AG08395 (cell line): ENCODE results near the gene SYPL1.

ENCODE experiments used
- DNase-seq: peaks from one replicate; pipeline ENCODE4 v3.0.0; 2012; ENCODE audit warnings: mixed read lengths, low spot score

The SYPL1 gene

DNA sequence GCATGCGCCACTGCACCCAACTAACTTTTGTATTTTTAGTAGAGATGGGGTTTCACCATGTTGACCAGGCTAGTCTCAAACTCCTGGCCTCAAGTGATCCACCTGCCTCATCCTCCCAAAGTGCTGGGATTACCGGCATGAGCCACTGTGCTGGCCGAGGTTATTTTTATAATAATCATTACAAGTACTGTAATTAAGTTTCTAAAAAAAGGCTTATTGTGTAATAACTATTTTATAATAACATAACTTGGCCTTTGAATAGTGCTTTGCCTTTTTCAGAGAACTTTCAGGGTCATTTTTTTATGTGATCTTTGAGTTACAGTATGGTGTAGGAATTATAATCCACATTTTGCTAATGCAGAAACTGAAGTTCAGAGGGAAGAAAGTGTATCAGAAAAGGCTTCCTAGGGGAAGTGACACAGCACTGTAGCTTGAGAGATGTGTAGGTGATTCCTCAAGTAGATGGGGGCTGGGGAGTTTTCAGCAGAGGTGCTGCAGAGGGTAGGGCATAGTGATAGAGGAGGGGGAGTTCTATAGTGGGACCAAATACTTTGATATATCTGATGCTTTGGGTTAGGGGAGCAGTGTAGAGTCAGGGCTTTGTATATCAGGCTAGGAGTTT is 9.2 kb upstream of the SYPL1 start:
- no peak for DNase-seq

DNA sequence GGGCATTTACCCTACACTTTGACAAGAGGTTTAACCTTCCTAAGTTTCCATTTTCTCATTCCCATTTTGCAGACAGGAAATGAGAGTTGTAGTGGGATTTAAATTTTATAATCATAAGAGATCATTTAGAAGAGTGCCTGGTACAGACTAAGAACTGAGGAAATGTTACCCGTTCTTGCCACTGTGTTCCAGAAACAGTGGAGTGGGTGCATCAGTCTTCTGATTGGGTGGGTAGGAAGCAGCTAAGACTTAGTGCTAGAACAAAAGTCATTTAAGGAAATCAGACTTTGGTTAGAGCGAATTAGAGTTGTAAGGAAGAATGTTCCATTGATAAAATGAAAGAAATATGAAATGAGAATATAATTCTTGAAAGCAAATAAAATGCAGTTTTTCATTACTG is 8.4 kb upstream of the SYPL1 start:
- DNase-seq: no peak

DNA sequence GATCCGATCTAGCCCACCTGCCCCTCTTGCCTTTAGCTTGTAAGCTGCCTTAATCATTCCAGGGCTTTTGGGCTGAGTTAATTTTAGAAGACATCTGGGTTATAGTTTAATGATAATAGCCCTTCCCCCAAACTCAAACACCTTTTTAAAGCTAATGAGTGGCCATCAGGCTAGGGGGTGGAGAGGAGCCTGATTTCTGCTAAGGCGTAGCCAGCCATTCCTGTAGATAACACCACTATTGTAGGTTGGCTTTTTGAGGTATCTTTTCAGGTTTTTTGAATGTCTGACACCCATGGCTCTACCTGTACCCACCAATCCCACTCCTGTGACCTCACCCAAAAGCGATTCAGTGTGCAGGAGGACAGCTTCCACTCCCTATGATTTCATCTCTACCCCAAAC is 7.6 kb upstream of the SYPL1 start:
- DNase-seq: no peak

GRCh38 chr7:106117786-106118544 is 5.9 kb upstream of the SYPL1 start:
- DNase-seq: no peak

DNA sequence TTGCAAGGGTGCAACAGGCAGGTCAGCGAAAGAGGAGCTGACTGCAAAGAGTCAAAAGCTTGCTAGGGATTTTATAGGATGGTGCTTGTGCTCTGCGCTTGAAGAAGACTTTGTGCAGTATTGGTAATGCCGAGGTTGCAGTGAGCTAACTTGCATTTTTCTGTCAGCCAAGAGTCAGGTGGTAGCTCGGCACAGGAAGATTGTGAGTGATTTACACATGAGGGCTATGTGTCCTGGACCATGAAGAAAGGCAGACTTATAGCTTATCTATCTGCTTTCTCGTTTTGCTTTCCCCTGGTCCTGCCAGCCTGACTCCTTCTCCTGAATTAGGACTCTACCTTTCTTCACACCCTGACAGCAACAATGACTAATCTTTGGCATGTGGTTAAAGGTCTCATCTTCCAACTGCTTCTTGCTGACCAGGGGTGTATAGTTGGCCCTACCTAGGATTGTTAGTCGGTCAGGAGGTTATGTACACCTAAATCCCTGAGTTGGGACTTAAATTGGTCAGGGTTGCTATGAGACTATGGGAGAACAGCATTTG is 4.1 kb upstream of the SYPL1 start:
- no peak for DNase-seq

GRCh38 chr7:106114716-106115383 is 2.7 kb upstream of the SYPL1 start:
- no peak for DNase-seq

- DNase-seq: no peak
Observed at GRCh38 chr7:106112972-106113421, 885 bp upstream of the SYPL1 start.

DNA sequence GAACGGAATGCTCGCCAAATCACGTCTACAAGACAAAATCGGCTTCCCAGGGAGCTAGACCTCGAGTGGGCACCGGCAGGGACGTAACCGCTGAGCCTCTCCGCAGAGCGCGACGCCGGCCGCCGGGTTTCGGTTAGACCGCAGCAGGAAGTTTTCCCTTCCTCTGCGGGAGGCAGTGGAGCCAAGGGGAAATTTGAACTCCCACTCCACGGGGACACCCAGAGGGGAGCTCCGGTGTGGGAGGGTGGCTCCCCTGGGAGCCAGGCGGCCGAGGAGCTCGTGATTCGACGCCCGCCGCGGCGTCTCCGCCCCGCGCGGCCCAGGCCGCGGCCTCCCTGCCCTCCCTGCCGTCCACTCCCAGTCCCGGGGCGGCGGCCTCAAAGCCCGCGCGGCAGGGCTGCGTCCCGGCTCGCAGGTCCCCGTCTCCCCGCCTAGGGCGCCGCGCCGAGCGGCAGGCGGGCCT is 426 bp downstream of the SYPL1 start:
- DNase-seq: peak; percentile 64

- peak; percentile 32 for DNase-seq
Observed at GRCh38 chr7:106110885-106111654, 1.0 kb downstream of the SYPL1 start.

DNA sequence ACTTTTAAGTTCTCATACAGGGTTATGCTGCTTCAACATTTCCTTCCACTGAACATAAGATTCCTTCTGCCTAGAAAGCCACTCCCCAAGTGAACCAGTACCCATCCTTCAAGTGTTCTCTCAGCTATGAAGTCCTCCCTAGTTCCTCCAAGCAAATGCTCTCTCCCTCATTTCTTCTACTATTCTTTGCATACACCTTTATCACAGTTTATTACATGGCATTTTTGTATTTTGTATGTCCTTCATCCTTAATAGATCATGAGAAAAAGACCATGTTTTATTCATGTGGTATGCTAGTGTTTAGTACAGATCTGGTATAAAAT is 1.9 kb downstream of the SYPL1 start:
- DNase-seq: no peak

- no peak for DNase-seq
Observed at GRCh38 chr7:106109521-106110237, 2.4 kb downstream of the SYPL1 start.

GRCh38 chr7:106108991-106109390 is 3.1 kb downstream of the SYPL1 start:
- DNase-seq: no peak

DNA sequence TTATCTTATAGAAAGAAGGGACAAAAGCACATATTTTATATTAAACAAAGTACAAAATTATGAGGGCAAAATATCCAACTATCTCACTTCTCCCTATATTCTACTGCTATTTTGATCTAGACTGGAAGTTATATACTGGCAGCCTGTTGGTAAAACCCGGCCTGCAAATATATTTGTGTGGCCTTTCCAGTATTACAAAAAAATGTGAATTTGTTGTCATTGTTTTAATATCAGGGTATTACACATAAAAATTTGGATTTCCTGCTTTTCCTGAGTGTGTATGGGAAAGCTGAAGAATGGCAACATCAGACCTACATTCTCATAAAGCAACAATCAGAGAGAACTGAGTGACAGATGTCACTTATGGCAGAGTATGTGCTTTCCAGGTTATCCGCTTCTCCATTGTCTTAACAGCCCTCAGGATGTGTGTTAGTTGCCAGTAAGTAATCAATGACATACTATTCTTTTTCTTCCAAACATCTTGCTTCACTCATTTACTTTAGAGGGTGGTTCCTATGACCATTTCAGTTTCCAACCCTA is 7.3 kb downstream of the SYPL1 start:
- no peak for DNase-seq

GRCh38 chr7:106102387-106102966 is 9.6 kb downstream of the SYPL1 start:
- DNase-seq: no peak

DNA sequence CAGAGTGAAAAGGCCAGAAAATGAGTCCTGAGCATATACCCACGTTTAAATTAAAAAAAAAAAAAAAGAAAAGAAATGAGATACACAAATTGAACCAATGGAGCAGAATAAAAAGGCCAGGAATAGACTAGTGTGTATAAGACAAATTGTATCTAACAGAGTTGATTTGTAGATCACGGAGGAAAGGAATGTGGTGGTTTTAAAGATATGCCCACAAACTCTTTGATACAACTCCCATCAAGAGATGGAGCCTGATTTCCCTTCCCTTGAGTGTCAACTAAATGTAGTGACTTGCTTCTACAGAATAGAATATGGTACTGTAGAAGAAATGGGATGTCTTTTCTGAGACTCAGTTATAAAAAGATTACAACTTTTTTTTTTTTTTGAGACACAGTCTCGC is 10.4 kb downstream of the SYPL1 start:
- DNase-seq: no peak

DNA sequence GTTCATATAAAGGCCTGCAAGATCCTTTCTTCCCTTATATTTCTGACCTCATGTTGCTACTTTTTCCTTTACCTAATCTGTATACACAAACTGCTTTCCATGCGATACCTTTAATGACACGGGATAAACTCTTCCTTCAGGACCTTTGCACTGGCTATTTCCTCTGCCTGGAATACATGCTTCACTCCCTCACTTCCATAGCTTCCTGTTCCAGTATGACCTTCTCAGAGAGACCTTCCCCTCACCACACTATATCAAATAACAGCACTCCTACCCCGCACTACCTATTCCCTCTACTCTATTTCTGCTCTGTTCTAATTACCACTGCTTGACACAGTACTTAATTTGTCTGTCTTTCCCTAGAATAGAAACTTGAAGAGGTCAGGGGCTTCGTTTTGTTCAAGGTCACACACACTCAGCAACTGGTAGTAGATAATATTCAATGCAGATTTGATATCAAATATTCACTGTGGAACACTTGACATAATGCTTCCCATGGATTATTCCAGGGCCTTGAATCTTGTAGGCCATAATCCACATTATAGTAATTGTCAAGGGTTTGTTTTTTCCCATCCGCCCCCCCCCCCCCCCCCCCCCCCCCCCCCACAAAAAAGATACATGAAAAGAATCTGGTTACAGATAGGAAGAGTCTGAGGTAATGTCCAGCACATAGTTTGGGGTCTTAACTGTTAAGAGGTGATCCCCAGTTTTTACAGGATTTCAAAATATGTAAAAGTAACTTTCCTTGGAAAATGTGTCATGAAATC is 11.1 kb downstream of the SYPL1 start:
- no peak for DNase-seq

DNA sequence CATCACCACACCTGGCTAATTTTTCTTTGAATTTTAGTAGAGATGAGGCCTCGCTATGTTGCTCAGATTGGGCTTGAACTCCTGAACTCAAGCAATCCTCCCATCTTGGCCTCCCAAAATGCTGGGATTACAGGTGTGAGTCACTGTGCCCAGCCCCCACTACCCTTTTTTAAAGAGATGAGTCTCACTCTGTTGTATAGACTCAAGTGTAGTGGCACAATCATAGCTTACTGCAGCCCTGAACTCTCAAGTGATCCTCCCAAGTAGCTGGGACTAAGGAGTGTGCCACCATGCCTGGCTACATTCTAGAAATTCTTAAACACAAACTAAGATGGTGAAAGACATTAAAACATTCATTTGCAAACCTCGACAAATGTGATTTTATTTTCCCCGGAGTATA is 12.6 kb downstream of the SYPL1 start:
- no peak for DNase-seq

GRCh38 chr7:106098889-106099288 is 13.2 kb downstream of the SYPL1 start:
- no peak for DNase-seq

DNA sequence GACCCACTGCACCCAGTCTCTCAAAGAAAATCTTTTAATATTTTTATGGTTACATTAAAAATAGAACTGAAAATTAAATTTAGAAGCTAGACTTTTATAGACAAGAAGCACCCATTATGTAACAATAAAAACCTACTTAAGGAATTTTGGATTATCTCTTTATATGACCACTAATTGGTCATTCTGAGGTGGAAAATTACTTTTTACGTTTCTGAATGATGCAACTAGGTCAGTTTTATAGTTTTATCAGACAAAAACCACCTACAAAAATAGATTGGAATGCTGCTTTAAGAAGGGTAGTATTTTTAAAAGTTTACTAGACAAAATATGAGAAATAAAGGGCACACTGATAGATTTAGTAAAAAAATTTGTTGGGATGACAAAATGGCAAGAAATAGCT is 16.5 kb downstream of the SYPL1 start:
- DNase-seq: no peak

DNA sequence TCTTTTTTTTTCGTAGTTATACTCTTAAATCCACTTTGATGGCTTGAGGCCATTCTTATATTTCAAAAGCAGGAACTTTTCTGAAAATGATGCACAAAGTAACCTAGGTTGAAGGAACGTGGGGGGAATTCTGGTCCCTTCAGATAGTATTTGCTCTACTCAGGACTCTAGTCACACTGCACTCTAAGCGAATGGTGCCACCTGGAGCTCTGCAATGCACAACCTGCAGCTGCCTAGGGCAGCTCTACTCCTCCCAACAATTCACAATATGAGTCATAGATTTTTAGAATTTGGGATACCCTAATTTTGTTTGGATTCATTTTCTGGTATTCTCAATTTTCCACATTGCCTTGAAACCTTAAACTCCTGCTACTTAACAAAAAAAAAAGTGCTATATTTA is 17.3 kb downstream of the SYPL1 start:
- no peak for DNase-seq
